ENCODE results near the gene EYS.
"Not testable (repeated sequence)": the region's sequence is repeated elsewhere in the genome, so short reads cannot be mapped to it uniquely, and the experiment has no call there.

The EYS gene

DNA sequence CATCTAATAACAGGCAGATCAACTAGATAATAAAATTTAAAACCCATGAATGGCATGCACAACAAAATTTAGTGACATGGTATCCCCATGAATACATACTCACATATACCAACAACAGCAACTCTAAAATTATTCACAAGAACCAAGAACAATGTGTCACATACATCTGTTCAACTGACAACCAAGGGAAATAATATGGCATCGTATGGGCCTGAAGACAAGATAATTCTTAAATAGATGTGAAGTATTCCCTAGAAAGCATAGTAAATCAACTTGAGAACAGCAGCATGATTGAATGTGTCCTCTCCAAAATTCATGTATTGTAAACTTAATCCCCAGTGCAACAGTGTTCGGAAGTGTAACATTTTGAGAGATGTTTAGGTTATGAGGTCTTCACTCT, 635.5 kb downstream of the EYS start:
- no peak for DNase-seq

DNA sequence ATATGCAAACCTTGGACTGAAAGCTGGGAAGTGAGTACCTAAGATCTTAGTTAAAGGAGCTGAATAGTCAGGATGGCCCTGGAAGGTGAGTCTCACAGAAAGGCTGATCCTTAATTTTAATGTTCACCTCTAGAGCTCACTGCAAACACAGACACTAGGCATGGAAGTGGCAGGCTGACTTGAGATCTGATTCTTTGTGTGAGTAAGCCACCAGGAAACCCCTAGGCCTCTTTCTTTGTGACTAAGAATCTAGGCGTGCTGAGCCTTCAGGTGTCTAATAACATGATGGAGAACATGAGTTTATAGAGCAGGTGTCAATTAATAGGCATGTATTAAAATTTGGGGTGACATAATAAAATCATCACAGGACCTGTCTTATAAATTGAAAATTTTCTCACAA, 642.2 kb downstream of the EYS start:
- no peak for DNase-seq

DNA sequence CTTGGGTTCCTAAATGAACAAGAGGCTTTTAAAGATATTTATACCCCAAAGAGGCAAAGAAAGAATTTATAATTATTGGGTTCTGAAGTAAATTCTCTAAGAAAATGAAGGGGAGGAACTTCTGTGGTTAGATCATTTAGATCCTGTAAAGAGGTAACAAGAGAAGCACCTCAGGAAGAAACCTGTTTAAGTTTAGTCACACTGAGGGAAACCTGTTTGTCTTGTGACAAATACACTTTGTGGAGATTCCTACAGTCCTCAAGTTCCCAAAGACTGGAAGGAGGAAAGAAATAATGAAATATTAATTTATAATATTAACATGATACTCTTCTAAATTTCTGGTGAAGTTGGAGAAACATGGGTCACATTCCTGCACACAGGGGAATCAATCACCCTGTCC, 647.5 kb downstream of the EYS start:
- no peak for DNase-seq

DNA sequence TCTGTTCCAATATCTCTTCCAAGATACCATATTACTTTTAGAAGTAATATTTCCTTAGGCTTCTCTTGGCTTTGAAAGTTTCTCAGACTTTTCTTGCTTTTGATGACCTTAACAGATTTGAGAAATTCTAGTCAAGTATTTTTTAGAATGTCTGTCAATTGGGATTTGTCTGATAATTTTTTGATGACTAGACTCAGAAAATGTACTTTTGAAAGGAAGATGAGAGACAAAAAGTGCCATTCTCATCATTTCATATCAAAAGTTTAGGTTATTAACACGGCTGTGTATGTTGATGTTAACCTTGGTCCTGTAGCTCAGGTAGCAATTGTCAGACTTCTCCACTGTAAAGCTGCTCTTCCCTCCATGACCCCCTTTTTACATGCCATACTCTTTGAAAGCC, 651.5 kb downstream of the EYS start:
- no peak for DNase-seq

DNA sequence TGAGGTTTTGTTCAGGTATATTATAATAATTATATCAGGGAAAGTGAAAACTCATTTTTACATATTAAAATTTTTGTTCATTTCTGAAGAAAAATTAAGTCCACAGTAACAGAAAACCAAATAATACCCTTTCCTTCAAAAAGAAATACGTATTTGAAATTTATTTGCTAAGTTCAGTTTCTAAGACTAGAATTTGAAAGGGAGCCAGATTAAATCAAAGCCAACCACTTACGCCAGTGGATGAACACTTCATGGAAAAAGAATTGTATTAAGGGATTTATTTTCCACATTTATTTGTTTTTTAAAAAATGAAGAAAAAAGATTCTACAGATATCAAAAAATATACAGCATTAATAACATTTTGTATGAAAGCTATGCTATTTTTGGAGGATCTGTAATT, 654.4 kb downstream of the EYS start:
- no peak for DNase-seq

DNA sequence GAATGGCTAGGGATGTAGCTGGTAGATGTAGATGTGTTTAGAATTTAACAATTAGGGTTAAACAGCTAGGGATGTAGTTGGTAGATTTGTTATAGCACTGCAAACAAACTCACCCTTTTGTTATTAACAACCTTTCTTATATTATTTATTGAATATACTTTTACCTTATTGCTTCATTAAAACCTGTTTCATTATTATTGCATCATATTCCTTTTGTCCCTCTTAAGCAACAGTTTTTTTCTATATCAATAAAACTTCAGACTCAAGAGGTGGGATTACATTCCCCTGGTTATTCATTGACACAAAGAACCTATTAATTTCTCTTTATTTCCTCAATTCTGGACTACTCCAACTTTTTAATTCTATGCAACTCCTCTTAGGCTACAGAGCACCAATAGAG, 661.2 kb downstream of the EYS start:
- no peak for DNase-seq

DNA sequence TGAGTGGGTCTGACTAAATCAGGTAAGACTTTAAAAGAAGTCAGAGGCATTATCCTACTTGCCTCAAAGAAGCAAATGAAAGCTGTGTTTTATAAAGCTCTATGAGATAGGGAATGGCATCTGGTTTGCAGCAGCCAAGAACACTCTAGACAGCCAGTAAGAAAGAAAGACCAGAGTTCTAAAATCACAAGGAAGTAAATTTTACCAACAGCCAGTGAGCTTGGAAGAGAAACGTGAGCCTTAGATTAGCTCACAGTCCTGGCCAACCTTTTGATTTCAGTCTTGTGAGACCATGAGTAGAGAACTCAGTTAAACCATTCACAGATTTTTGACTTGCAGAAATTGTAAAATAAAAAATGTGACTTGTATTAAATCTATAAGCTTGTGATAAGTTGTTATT, 693.0 kb downstream of the EYS start:
- no peak for DNase-seq

DNA sequence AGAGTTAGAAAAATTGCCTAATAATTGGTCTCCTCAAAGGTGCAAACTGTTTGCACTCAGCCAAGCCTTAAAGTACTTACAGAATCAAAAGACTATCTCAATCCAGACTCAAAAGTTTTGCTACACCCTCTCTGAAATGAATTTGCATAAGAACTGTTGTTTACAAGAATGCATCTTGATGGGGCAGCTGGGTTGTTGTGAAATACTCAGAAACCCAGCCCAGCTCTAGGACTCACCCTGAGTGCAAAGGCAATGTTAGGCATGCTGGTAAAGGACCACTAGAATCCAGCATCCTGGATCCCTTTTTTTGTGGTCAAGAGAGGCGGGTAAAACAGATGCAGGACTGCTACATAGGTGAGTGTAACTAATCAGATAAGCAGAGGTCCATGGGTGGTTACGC, 700.2 kb downstream of the EYS start:
- no peak for DNase-seq

DNA sequence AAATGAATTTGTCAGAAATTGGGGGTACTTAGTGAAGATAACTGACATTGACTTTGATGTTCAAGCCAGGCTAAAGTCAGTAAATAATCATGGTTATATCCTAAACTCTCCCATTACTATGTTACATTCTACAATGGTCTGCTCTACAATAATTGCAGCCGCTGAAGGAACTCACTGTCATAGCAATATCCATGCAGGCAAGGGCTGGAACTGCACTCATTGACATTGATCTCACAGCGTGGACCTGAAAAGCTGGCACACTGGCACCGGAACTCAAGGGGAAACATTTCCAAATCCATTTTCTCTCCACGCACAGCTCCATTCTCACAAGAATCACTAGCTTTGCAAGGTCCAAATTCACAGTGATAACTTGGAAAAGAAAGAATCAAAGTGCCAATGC, 702.7 kb downstream of the EYS start:
- DNase-seq, result no peak

DNA sequence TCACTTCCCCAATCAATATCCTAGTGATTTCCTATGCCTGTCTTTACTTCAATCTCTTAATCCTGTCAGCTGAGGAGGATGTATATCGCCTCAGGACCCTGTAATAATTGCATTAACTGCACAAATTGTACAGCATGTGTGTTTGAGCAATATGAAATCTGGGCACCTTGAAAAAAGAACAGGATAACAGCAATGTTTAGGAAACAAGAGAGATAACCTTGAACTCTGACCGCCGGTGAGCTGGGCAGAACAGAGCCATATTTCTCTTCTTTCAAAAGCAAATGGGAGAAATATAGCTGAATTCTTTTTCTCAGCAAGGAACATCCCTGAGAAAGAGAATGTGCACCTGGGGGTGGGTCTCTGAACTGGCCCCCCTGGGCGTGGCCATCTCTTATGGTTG, 704.1 kb downstream of the EYS start:
- DNase-seq, result not testable (repeated sequence)

DNA sequence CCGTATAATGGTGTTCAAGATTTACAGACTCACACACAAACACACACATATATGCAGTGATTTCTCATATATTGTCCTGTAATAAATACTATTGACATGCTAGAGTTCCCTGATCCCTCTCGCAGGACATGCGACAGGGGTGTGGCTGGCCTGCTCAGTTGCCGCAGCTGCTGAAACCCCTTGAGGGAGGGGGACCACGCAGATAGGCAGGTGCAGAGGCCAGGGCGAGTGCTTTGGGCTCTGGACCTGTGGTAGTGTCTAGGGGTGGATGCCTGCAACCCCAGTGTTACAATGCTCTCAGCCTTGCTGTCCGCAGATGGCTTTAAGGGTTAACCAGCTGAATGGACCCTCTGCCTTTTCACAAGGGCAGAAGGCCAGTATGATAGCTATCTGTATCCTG, 706.2 kb downstream of the EYS start:
- DNase-seq, result no peak

DNA sequence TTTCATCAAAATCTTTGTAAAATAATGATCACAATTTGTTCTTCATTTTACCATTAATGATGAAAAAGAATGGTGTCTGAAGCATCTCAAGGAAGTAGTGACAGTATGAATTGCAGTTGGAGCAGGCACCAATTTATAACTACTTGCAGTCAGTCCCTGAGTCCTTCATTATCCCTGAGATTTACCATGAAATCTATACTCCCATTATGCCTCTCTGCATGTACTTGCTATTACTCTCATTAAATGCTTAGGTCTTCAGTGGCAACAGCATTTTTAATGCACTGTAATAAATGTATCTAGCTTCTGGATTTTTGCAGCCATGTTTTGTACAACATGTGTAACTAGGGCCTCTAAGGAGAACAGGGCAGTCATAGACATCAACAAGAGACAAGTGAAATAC, 708.8 kb downstream of the EYS start:
- DNase-seq, result no peak

DNA sequence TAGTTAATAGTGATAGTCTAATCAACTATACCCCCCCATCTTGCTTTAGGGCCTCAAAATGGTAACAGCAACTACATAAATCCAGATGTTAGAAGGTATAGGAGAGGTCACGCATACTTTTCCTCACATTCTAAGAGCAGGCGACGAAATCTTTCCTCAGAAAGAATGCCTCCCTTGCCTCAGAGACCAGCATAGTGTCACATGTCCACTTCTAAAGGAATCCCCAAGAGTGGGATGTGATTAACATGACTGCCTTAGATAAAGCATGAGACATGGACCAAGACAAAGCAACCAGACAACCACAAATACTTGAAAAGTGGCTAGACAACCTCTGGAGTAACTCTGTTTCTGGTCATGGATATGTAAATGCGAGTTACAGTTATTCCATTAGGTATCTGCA, 710.7 kb downstream of the EYS start:
- no peak for DNase-seq

DNA sequence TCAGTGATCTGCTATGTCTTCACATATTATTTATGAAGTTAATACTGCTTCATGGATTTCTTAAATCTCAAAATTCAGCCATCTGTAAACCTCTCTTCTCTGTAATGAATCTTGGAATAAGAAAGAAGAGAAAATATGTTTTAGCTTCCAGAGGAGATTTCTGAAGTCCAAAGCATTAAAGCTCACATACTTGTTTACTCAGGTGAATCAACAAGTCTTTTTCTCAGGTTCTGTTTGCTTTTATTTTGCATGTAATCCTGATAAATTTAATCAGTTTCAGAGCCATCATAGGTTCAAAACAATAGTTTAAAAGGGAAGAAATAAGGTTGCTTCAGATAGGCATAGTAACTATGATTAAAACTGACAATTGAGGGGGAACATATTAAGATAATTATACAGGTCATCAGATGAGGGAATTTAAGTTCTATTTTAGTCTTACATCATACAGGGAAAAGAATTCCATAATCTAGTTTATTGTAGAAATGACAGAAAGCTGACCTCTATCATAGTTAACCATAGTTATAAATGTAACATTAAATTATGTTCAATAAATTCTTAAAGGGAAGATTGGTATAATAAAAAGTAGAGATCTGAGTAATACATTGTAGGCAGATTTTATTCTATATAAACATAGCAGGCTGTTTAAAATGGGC, 716.2 kb downstream of the EYS start:
- DNase-seq, result no peak

DNA sequence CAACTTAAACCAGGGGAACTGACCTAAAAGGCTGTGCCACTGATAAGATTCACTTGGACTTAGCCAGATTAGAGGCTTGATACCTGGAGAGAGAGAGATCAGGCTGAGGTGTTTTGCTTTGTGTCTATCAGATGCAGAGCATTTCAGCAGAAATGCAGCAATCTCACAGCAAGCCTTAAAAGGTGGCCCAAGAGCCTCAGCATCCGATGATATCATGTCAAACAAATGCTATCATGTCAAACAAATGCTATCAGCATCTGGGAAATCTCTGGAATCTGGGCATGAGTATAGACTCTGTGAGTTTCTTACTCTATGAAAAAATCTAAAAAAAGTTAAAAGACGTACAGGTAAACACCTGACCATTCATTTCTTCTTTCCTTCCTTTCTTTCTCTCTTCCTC, 718.9 kb downstream of the EYS start:
- DNase-seq, result no peak

DNA sequence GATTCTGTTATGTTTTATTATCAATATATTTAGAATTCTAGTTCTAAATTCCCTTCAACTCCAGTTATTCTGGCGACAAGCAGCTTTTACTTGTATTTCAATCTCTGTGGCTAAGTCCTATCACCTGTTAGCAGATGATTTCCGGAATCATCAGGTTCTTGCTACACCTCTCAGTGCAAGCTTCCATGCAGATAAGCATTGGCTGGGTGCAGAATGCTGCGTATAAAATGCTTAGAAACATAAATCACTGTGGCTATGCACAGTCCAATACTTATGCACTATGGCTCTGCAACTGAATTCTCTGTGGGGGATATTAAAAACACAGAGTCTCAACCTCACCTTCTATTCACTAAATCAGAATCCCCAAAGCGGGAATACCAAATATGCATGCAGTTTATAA, 720.0 kb downstream of the EYS start:
- DNase-seq, result no peak

DNA sequence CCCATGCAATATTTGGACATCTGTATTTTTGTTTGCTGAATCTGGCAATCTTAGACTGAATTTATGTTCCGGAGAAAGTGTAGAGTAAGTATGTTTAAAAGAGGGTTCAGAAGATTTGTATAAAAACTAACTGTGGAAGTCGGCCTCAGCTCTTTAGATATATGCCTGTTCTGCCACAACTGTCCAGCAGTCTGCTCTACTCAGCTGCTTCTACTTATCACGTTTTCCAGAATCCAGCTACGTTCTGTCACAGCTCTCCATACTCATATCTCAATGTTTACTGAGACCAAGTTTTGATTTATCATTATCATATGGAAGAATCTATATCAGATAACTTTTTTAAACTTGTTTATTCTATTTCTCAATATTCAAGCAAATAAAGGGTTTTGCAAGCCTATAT, 721.3 kb downstream of the EYS start:
- no peak for DNase-seq

DNA sequence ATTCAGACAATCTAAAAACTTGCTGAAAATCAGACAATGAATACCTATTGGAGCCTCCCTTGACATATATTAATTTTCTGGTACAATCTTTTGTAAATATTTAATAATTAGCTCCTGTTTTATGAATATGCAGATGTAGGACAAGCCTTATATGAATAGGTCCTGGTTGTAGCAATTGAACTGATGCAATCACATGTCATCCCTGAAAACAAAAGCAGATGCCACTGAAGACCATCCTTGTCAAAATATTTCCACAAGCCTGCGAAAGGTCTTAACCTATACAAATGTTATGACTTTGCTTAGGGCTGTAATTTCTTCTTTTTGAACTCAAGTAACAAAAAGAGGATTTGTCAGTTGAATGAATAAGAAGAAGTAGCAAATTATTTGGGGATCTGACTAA, 722.1 kb downstream of the EYS start:
- no peak for DNase-seq

DNA sequence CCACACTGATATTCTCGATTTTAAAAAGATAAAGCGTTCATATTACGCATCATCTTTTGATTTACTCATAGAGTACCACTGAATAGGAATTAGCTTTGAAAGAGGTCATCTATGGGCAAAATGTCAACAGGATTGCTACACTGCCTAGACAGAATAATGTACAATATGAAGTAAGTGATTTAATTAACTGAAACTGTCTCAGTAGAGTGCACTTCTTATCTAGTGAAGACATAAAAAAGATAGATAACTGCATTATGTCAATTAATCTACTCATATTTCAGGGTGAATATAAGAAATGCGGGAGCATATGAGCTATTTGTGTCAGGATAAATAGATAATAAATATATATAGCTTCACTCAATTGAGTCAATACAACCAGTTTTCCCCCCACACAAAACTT, 723.9 kb downstream of the EYS start:
- no peak for DNase-seq

DNA sequence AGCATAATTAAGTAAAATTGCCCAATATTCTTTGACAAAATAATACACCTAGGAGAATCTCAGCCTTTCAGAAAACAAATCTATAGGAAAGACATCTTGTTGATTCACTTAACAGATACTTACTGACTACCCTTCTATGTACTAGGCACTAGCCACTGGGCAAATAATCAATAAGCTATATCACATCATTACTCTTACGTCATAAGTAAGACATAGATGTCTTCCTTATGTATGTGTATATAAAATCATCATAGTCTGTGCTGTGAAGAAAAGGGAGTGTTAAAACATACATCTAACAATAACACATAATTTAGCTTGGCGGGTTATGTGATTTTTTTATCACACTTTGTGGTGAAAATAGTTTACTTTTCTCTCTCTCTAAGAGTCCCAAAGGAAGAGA, 733.9 kb downstream of the EYS start:
- DNase-seq, result no peak

DNA sequence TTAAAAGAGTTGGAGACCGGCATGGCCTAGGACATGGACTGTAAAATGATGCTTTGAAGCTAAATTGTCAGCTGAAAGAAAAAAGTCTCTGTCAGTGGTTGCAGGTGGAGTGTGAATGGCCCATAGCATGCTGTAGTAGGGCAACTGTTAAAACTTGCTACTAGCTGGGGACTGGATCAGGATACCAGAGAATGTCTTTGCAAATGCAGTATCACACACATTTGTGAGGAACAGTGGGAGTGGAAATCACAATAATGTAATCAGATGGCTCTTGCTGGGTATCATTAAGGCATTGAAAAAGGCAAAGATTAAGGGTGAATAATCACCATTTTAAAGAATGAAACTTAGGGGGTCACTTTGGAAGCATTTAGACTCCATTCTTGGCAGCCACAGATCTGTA, 737.9 kb downstream of the EYS start:
- no peak for DNase-seq

DNA sequence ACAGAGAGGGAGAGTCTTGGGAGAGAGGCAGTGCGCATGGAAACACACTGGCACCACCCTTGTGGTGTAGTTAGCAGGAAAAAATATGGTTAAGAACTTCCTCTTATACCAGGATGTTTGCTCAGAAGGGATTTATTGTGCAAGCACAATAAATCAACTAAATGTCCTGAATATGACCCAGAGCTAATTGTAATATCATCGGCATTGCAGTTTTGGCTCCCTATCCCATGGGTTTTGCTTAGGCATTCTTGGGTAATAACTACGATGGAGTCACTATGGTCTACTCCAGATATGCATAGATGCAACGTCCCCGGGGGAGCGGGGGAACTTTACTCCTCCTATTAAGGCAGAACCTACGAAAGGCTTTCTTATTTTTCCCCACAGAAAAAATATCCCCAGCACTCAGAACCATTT, 751.6 kb downstream of the EYS start:
- no peak for DNase-seq

DNA sequence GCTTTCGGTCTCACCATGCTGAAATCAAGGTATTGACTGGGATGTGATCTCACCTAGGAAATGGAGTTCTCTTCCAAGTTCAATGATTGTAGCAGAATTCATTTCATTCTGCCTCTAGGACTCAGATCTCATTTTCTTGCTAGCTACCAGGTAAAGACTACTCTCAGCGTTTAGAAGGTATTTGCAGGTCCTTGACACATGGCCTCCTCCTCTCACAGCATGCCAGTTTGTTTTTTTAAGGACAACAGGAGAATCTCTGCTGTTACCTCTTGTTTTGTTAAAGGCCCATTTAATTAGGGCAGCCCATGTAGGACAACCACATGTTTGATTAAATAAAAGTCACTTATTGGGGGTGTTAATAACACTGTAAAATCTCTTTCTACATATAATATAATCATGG, 757.8 kb downstream of the EYS start:
- no peak for DNase-seq

DNA sequence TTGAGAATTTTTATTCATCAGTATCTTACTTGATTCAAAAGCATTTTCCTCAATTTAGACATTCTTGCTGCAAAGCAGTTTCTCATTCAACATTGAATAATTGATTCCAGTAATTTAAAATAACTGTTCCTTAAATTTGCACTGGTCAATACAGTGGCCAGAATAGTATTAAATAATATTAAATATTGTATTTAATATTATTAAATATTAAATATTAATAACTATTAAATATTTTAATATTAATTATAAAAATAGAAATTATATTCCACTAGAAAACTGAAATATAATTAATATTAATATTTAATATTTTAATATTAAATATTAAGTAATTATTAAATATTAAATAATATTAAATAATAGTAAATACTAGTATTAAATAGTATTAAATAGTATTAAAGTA, 758.8 kb downstream of the EYS start:
- DNase-seq, result no peak

DNA sequence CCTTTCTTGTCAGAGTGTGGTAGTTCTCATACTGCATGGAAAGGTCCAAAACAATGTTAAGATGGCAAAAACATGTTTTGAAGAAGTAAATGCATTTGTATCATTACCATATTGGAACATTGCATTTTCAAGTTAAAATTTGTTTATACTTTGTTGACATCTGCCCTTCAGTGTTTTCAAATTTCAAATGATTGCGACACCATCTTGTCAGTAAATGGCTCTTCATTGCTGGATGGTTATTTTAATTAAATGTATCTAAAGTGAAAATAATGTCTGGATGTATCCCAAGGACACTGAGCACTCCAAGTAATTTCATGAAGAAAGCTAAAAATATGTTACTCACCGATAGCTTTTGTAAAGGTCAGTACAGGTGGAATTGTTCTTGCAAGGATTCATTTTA, 761.6 kb downstream of the EYS start:
- no peak for DNase-seq

DNA sequence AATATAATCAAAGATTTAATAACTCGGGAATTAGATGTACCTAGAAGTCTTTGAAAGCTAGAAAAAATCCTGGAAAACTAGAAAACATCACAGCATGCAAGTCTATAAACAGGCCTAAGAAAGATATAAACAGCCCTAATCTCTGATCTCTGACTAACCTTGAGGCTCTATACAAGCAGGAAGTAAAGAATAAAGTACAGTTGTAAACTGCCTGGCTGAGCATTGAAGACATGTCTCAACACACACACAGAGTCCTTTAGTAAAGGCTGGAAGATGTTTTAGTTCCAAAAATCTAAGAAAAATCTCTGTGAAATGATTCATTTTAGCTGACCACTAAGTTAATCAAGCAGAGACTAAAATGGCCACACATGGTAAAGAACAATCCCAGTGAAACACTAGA, 774.5 kb downstream of the EYS start:
- no peak for DNase-seq

Measured in activated CD4-positive, alpha-beta T cell treated with anti-CD3 and anti-CD28 coated beads for 1 hour (primary cell).